ENCODE measurements around the gene SCNN1G.

The SCNN1G gene

DNA sequence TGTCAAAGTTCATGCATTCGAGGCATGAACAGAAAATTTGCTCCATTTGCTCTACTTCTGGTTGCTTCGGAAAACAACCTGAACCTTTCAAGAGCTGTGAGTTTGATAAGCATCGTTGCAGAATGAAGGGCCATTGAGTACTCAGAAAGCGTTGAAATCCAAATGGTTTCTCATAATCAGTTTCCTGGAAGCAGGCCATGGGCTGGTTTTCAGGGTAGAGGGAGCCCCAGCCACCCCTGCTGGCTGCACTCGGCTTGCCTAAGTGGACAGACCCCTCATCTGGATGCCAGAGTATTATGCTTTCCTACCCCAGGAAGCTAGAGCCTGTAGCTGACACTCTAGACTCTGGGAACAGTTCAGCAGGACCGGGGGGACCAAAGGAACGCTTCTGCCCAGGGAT, 24.4 kb downstream of the SCNN1G start:
- Mint-ChIP-seq H3K27ac (no peak overlapping the region), H3K4me1 (ENCODE audit: low read depth) (no peaks in the 10 kb centered on the region), H3K4me3 (no peak overlapping the region), H3K27me3 (ENCODE audit: low read depth) (peaks cover 17% of the 10 kb centered on the region), H3K36me3 (ENCODE audit: low read depth) (no peaks in the 10 kb centered on the region), H3K9me3 (no peaks in the 10 kb centered on the region)

DNA sequence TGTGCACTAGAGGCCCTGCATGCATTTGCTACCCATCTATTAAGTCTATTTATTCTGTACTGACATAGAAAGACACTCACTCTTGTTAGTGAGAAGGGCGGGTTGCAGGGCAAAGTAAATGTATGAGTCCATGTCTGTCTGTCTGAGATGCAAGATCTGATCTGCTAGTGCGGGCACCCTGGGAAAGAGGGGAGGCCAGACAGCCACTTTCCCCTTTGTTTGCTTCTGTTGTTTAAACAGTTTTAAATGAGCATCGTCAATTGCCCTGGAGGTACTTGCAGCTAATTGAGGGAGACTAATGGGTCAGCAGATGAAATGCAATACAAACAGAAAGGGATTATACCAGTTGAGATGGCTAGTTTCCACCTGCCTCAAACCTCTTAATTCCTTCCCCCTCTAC, 24.9 kb downstream of the SCNN1G start:
- Mint-ChIP-seq H3K27ac (no peak overlapping the region), H3K4me3 (no peak overlapping the region), H3K36me3 (ENCODE audit: low read depth) (no peaks in the 10 kb centered on the region), H3K27me3 (ENCODE audit: low read depth) (peaks cover 13% of the 10 kb centered on the region), H3K9me3 (no peaks in the 10 kb centered on the region), H3K4me1 (ENCODE audit: low read depth) (no peaks in the 10 kb centered on the region)

DNA sequence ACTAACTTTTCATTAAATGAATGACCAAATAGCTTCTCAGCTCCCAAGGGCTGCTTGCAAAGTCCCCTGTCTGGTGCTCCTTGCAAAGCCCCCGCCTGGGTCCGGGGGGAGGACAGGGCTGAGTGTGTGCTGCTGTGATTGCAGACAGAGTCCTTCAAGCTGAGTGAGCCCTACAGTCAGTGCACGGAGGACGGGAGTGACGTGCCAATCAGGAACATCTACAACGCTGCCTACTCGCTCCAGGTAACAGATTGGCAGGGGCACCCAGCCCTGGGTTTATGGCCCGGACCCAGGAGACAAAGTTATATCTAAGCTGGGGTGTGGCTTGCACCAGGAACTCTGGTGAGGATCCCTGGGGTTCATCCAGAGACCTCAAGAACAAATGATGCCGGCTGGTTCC, 27.1 kb downstream of the SCNN1G start:
- no peak overlapping the region for H3K27ac Mint-ChIP-seq
- H3K9me3 Mint-ChIP-seq = no peaks in the 10 kb centered on the region
- H3K36me3 Mint-ChIP-seq (ENCODE audit: low read depth) = no peaks in the 10 kb centered on the region
- H3K4me3 Mint-ChIP-seq = no peak overlapping the region
- peaks cover 6% of the 10 kb centered on the region for H3K27me3 Mint-ChIP-seq (ENCODE audit: low read depth)
- no peaks in the 10 kb centered on the region for H3K4me1 Mint-ChIP-seq (ENCODE audit: low read depth)

DNA sequence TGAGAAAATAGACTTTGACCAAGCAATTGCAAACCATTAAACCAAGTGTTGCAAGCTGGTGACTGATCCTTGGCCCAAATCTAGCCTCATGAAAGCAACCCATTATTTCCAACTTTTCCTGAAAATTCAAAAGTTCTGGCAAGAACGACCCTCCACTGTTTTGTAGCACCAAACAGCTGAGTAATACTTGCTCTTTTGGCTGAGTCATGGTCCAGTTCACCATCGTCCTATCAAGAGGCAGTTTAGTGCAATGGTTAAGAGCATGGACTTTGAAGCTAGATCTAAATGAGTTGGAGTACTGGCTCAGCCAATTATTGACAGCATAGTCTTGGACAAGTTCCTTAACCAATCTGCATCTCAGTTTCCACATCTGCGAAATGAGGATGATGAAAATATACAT, 31.3 kb downstream of the SCNN1G start:
- Mint-ChIP-seq H3K36me3 (ENCODE audit: low read depth) (no peaks in the 10 kb centered on the region), H3K4me1 (ENCODE audit: low read depth) (no peaks in the 10 kb centered on the region), H3K9me3 (no peaks in the 10 kb centered on the region), H3K27me3 (ENCODE audit: low read depth) (no peaks in the 10 kb centered on the region), H3K27ac (no peak overlapping the region), H3K4me3 (no peak overlapping the region)

DNA sequence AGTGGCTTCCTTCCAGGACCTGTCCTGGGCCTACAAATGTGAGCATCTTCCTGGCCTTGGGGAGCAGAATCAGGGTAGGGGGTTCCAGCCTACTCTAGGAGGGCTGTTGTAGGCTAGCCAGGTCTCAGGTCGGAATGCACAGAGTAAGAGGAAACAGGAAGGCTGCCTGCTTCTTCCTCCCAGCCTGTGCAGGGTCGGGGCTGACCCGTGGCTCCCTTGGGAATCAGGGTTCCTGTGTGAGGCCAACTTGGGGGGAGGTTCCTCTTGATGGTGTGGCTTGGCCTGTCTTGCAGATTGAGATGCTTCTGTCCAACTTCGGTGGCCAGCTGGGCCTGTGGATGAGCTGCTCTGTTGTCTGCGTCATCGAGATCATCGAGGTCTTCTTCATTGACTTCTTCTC, 32.3 kb downstream of the SCNN1G start:
- no peak overlapping the region for H3K4me3 Mint-ChIP-seq
- no peaks in the 10 kb centered on the region for H3K36me3 Mint-ChIP-seq (ENCODE audit: low read depth)
- no peaks in the 10 kb centered on the region for H3K9me3 Mint-ChIP-seq
- no peaks in the 10 kb centered on the region for H3K4me1 Mint-ChIP-seq (ENCODE audit: low read depth)
- no peak overlapping the region for H3K27ac Mint-ChIP-seq
- H3K27me3 Mint-ChIP-seq (ENCODE audit: low read depth) = no peaks in the 10 kb centered on the region

DNA sequence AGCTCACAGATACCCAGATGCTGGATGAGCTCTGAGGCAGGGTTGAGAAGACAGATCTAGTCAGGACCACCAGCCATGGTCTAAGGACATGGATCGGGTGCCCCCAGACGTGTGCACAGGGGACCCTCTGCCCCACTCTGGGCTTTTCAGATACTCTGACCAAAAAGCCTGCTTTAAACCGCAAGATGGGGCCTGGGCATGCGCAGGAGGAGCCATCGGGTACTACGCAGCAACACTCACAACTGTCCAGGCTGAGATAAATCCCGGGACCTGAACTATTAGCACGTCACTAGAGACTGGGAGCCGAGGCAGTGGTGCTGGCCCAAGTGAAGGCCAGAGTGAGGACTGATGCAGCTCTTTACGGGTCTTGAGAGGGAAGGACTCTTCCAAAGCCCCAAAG, 32.9 kb downstream of the SCNN1G start:
- Mint-ChIP-seq H3K9me3 (no peaks in the 10 kb centered on the region), H3K4me3 (no peak overlapping the region), H3K36me3 (ENCODE audit: low read depth) (no peaks in the 10 kb centered on the region), H3K27me3 (ENCODE audit: low read depth) (peaks cover 4% of the 10 kb centered on the region), H3K4me1 (ENCODE audit: low read depth) (no peaks in the 10 kb centered on the region), H3K27ac (no peak overlapping the region)

DNA sequence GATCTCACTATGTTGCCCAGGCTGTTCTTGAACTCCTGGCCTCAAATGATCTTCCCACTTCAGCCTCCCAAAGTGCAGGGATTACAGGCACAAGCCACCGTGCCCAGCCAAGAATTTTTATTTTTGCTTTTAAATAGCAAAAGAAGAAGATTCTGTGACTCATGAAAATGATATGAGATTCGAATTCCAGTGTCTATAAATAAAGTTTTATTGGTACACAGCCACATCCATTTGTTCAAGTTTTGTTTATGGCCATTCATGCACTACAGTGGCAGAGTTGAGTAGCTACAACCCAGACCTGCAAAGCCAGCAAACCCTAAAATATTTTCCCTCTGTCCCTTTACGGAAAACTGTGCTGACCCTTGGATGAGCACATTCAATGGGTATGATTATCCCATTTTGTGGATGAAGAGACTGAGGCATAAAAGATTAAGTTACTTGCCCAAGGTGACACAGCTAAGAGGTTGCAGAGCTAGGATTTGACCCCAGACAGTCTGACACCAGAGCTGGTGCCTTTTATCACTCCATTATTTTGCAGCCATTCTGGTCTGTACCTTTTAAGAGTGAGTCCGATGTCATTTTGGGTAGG, 34.2 kb downstream of the SCNN1G start:
- H3K36me3 Mint-ChIP-seq (ENCODE audit: low read depth) = no peaks in the 10 kb centered on the region
- no peaks in the 10 kb centered on the region for H3K9me3 Mint-ChIP-seq
- no peak overlapping the region for H3K4me3 Mint-ChIP-seq
- H3K4me1 Mint-ChIP-seq (ENCODE audit: low read depth) = no peaks in the 10 kb centered on the region
- no peak overlapping the region for H3K27ac Mint-ChIP-seq
- H3K27me3 Mint-ChIP-seq (ENCODE audit: low read depth) = peaks cover 4% of the 10 kb centered on the region

DNA sequence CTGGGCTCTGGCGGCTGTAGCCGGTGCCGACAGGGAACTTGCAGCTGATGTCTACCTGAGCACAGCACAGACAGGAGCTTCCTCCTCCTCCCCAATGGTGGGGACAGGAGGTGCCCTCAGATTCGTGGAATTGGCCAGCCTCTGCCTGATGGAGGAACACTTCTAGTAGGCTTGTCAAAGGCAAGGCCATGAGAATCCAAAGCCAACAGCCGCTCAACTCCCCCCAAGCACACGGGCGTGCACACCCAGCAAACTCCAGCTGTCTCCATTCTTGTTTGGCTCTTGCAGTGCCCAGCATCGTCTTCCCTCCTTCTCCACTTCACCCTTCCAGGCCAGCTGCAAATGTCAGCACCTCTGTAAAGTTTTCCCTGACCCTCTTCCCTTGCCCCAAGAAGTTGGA, 35.1 kb downstream of the SCNN1G start:
- no peaks in the 10 kb centered on the region for H3K4me1 Mint-ChIP-seq (ENCODE audit: low read depth)
- peaks cover 4% of the 10 kb centered on the region for H3K27me3 Mint-ChIP-seq (ENCODE audit: low read depth)
- no peak overlapping the region for H3K4me3 Mint-ChIP-seq
- no peaks in the 10 kb centered on the region for H3K9me3 Mint-ChIP-seq
- H3K27ac Mint-ChIP-seq = no peak overlapping the region
- H3K36me3 Mint-ChIP-seq (ENCODE audit: low read depth) = no peaks in the 10 kb centered on the region

DNA sequence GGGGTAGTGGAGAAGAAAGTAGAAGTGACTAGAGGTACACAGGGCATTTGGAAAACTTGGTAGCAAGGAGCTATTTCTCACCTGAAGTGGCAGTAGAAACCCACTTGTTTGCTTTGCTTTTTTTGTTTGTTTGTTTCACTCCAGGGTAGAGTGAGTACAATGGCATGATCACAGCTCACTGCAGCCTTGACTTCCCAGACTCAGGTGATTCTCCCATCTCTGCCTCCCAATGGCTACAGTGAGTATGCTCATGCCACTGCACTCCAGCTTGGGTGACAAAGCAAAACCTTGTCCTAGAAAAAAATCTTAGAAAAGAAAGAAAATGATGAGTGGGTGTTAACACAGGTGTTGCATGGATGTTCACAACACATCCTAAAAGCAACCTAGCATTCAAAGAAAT, 40.4 kb downstream of the SCNN1G start:
- no peaks in the 10 kb centered on the region for H3K9me3 Mint-ChIP-seq
- peaks cover 4% of the 10 kb centered on the region for H3K27me3 Mint-ChIP-seq (ENCODE audit: low read depth)
- H3K4me1 Mint-ChIP-seq (ENCODE audit: low read depth) = no peaks in the 10 kb centered on the region
- H3K4me3 Mint-ChIP-seq = no peak overlapping the region
- no peak overlapping the region for H3K27ac Mint-ChIP-seq
- H3K36me3 Mint-ChIP-seq (ENCODE audit: low read depth) = no peaks in the 10 kb centered on the region

DNA sequence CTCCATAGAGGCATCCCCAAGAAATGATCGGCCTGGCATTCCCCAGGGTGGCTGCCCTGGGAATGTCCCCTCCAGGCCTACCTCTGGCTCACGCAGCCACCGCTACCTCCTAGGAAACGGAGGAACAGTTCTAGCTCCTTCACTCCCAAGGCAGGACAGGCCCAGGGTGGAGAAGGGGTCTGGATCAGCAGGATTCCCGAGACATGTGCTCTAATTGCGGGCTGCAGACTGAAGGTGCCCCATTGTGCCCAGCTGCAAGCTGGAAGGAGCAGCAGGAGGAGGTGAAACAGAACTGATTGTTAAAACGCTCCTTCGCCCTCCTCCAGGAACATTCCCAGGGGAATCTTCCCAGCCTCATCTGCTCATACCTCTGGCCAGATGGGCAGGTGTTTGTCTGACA, 40.8 kb downstream of the SCNN1G start:
- no peaks in the 10 kb centered on the region for H3K9me3 Mint-ChIP-seq
- no peak overlapping the region for H3K4me3 Mint-ChIP-seq
- H3K36me3 Mint-ChIP-seq (ENCODE audit: low read depth) = no peaks in the 10 kb centered on the region
- peaks cover 4% of the 10 kb centered on the region for H3K27me3 Mint-ChIP-seq (ENCODE audit: low read depth)
- H3K27ac Mint-ChIP-seq = no peak overlapping the region
- no peaks in the 10 kb centered on the region for H3K4me1 Mint-ChIP-seq (ENCODE audit: low read depth)

DNA sequence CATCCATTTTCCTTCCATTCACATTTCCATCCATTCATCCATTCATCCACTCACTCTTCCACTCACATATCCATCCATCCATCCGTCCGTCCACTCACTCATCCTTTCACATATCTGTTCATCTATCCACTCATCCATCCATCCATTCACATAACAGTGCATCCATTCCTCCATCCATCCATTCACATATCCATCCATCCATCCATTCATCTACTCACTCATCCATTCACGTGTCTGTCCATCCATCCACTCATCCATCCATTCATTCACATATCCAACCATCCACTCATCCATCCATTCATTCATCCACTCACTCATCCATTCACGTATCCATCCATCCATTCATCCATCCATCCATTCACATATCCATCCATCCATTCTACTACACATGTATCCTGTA, 42.6 kb downstream of the SCNN1G start:
- Mint-ChIP-seq H3K4me1 (ENCODE audit: low read depth) (no peaks in the 10 kb centered on the region), H3K9me3 (no peaks in the 10 kb centered on the region), H3K4me3 (no peak overlapping the region), H3K36me3 (ENCODE audit: low read depth) (no peaks in the 10 kb centered on the region), H3K27me3 (ENCODE audit: low read depth) (peaks cover 3% of the 10 kb centered on the region), H3K27ac (no peak overlapping the region)

DNA sequence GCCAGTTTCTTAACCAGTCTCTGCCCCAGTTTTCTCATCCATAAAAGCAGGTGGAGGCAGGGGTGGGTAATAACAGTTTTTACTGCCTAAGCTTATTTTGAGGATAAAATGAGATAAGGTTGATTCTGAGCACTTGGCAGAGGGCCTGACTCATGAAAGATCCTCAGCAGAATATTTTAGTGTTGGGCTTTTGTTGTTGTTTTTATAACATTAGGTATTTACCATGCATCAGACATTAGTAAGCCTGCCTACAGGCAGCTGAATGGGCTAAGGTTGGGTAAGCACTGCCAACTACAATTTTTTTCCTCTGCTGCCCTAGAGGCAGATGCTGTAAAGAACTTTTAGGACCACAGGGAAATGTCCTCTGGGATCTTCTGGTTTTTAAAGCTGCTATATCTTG, 43.1 kb downstream of the SCNN1G start:
- H3K27ac Mint-ChIP-seq = no peak overlapping the region
- no peaks in the 10 kb centered on the region for H3K36me3 Mint-ChIP-seq (ENCODE audit: low read depth)
- H3K27me3 Mint-ChIP-seq (ENCODE audit: low read depth) = no peaks in the 10 kb centered on the region
- H3K4me3 Mint-ChIP-seq = no peak overlapping the region
- H3K9me3 Mint-ChIP-seq = no peaks in the 10 kb centered on the region
- H3K4me1 Mint-ChIP-seq (ENCODE audit: low read depth) = no peaks in the 10 kb centered on the region

DNA sequence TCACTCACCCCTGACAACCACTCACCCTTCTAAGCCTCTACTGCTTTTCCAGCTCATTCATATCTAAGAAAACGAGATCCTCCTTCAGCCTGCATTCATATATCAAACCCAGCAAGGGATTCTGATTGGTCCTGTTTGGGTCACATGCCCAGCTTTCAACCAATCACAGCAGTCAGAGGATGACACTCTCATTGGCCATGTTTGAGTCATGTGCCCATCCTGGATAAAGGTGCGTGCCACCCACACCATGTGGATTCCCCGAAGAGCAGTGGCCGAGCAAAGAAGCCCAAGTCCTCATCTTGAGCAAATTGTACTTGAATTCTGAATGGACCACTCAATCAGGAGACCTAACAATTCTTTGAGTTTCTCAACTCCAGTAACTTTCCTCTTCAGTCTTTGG, 45.0 kb downstream of the SCNN1G start:
- no peaks in the 10 kb centered on the region for H3K4me1 Mint-ChIP-seq (ENCODE audit: low read depth)
- no peak overlapping the region for H3K4me3 Mint-ChIP-seq
- H3K27me3 Mint-ChIP-seq (ENCODE audit: low read depth) = no peaks in the 10 kb centered on the region

DNA sequence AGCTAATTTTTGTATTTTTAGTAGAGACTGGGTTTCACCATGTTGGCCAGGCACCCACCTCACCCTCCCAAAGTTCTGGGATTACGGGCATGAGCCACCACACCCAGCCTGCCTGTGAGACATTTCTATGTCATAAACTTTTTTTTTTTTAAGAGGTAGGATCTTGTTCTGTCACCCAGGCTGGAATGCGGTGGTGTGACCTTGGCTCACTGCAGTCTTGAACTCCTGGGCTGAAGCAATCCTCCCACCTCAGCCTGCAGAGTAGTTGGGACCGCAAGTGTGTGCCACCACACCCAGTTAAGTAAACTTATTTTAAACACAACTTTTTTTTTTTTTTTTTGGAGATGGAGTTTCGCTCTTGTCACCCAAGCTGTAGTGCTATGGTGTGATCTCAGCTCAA, 47.2 kb downstream of the SCNN1G start:
- Mint-ChIP-seq H3K27ac (no peak overlapping the region), H3K4me3 (no peak overlapping the region)

More for the DNA sequence above, 45.0 kb downstream of the SCNN1G start:
- H3K27ac Mint-ChIP-seq = no peak overlapping the region
- no peaks in the 10 kb centered on the region for H3K36me3 Mint-ChIP-seq (ENCODE audit: low read depth)
- no peaks in the 10 kb centered on the region for H3K9me3 Mint-ChIP-seq

DNA sequence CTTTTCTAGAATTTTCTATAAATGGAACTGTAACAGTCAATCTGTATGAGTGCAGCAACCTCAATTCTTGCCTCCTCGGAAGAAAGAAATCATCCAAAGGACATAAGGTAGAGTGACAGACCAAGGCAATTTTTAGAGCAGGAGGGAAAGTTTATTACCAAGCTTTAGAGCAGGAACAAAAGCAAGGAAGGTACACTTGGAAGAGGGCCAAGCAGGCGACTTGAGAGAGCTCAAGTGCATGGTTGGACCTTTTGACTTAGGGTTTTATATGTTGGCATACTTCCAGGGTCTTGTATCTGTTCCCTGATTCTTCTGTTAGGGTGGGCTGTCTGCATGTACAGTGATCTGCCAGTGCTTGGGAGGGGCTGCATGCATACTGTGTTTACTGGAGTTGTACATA, 50.3 kb downstream of the SCNN1G start:
- H3K36me3 Mint-ChIP-seq (ENCODE audit: low read depth) = no peaks in the 10 kb centered on the region
- no peaks in the 10 kb centered on the region for H3K9me3 Mint-ChIP-seq
- H3K4me1 Mint-ChIP-seq (ENCODE audit: low read depth) = no peaks in the 10 kb centered on the region
- no peak overlapping the region for H3K4me3 Mint-ChIP-seq
- no peaks in the 10 kb centered on the region for H3K27me3 Mint-ChIP-seq (ENCODE audit: low read depth)
- H3K27ac Mint-ChIP-seq = no peak overlapping the region

More for the DNA sequence above, 47.2 kb downstream of the SCNN1G start:
- Mint-ChIP-seq H3K27me3 (ENCODE audit: low read depth) (no peaks in the 10 kb centered on the region), H3K4me1 (ENCODE audit: low read depth) (no peaks in the 10 kb centered on the region), H3K36me3 (ENCODE audit: low read depth) (no peaks in the 10 kb centered on the region), H3K9me3 (no peaks in the 10 kb centered on the region)

DNA sequence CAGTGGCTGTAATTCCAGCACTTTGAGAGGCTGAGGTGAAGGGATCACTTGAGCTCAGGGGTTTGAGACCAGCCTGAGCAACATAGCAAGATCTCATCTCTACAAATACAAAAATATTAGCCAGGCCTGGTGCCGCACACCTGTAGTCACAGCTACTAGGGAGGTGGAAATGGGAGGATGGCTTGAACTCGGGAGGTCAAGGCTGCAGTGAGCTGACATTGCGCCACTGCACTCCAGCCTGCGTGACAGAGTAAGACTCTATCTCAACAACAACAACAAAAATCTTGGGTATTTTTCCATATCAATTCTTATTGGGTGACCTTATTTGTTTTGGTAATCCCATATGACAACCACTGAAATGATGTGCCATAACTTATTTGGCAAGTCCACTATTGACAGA, 52.6 kb downstream of the SCNN1G start:
- Mint-ChIP-seq H3K27ac (no peak overlapping the region), H3K4me3 (no peak overlapping the region), H3K36me3 (ENCODE audit: low read depth) (no peaks in the 10 kb centered on the region), H3K27me3 (ENCODE audit: low read depth) (no peaks in the 10 kb centered on the region), H3K9me3 (no peaks in the 10 kb centered on the region), H3K4me1 (ENCODE audit: low read depth) (no peaks in the 10 kb centered on the region)

Measured in T-helper 1 cell treated with Interleukin-12 subunit alpha and Interleukin-12 subunit beta and Interleukin-4 antibody, amounts not matched to agents 30 μg/mL and 1 μg/mL, for 36 hours (primary cell).